SW480 (cell line): ENCODE data around the gene PRSS27.
"Not testable (repeated sequence)": the region's sequence is repeated elsewhere in the genome, so short reads cannot be mapped to it uniquely, and the experiment has no call there.

Experiments used
- DNase-seq: peaks from one replicate; pipeline ENCODE4 v3.0.0-alpha.2; 2016; ENCODE audit warnings: low spot score

The PRSS27 gene

GRCh38 chr16:2671741-2672140, 48.3 kb downstream of the PRSS27 start:
- no peak for DNase-seq

DNA sequence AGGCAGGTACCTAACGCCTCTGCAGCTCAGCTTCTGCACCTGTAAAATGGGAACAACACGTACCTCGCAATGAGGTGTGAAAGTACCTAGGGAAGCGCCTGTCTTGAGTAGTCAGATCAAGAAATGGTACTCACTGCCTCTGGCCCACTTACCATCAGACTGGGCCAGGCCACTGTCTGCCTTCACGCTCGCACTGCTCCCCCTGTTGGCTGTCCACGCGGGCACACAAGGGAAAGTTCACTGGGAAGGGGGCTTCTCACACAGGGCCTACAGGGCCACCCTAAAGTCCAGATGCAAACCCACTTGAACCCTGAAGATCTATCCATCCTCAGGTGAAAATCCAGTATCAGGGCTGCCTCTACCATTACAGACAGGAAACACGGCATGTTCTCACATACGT, 48.8 kb downstream of the PRSS27 start:
- DNase-seq: not testable (repeated sequence)

- peak; percentile 11 for DNase-seq
Measured at GRCh38 chr16:2670017-2670416, 50.0 kb downstream of the PRSS27 start.

DNA sequence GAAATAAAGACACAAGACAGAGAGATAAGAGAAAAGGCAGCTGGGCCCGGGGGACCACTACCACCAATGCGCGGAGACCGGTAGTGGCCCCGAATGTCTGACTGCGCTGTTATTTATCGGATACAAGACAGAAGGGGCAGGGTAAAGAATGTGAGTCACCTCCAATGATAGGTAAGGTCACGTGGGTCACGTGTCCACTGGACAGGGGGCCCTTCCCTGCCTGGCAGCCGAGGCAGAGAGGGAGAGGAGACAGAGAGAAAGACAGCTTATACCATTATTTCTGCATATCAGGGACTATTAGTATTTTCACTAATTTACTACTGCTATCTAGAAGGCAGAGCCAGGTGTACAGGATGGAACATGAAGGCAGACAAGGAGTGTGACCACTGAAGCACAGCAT, 50.4 kb downstream of the PRSS27 start:
- not testable (repeated sequence) for DNase-seq

DNA sequence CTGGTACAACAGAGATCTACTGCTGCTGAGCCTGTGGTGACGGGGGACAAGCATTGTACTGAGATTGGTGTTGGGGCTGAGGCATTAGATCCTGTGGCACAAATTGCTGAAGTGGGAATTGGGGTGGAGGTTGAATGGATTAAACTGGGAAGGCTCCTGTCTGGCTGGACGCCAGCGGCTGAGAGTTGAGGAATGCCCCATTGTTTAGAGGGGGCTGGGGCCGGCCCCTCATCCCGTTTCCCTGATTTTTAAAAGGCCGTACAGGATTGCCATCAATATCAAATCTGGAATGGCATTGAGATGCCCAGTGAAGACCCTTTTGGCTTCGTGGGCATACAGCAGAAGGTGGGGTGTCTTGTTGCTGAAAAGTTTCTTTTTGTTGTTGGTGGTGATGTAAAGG, 53.4 kb downstream of the PRSS27 start:
- not testable (repeated sequence) for DNase-seq

DNA sequence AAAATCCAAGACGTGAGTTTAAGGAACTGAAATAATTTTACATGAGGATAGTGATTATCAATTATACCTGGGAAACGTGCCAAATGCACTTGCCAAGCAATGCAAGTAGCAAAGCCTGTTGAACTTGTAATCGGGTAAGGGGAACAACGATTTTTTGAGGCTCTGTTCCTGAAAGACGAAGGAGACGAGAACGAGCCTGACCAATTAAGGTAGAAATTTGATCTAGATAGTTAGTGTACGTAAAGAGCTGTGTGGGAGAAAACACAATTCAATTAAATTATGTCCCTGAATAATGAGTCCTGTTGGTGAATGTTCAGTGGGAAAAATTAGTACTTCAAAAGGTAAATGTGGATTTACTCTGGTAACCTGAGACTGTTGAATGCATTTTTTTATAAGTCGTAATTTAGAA, 55.4 kb downstream of the PRSS27 start:
- DNase-seq: no peak

- no peak for DNase-seq
Measured at GRCh38 chr16:2663553-2664546, 56.2 kb downstream of the PRSS27 start.
